Non-pigmented ciliary epithelial cell (primary cell): Measurements from ENCODE around the gene CCL27.

Source experiments
- DNase-seq: peaks from one replicate; pipeline ENCODE4 v3.0.0-alpha.2; 2010; ENCODE audit warnings: low read depth

The CCL27 gene

DNA sequence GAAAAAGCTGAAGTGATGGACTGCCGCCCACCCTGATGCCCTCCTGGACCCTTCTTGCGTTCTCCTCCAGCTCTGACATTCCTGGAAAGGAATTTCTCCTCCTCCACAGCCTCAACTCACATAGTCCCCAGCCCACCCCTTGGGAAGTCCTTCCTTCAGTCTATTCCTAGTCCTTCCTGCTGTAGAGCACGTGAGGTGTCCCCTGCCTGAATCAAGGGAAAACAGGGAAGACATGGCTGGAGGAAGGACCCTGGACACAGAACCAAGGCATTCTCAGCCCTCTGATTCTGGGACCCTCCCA is 37.3 kb downstream of the CCL27 start:
- DNase-seq, result no peak

DNA sequence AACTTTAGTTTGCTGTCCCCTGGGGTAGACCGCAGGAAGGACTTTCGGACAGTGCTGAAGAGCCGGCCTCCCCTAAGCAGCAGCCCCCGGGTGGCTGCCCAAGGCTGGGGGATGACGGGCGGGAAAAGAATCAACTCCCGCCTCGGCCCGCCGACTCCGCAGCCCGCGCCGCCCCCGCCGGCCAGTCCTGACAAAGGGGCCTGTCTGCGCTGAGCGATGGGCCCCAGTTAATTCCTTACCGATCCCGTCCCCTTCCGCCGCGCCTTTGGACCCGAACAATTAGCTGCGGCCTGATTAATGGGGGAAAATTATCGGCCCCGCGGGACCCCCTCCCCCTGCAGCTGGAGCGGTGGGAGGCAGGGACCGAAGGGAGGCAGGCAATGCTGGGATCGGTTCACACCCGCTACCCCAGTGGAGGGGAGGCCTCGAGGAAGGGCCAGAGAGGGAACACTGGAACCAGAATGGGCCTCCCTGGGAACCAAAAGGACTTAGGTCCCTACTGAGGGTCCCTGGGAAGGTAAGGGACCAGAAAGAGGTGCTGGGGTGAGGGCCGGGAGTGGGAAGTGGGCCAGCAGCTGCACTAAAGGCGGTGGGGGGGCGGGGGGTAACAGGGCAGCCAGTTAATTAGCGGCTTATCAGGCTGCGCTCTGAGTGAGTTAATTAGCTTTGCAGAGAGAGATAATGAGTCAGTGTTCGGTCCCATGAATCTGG is 37.8 kb downstream of the CCL27 start:
- DNase-seq, result no peak

DNA sequence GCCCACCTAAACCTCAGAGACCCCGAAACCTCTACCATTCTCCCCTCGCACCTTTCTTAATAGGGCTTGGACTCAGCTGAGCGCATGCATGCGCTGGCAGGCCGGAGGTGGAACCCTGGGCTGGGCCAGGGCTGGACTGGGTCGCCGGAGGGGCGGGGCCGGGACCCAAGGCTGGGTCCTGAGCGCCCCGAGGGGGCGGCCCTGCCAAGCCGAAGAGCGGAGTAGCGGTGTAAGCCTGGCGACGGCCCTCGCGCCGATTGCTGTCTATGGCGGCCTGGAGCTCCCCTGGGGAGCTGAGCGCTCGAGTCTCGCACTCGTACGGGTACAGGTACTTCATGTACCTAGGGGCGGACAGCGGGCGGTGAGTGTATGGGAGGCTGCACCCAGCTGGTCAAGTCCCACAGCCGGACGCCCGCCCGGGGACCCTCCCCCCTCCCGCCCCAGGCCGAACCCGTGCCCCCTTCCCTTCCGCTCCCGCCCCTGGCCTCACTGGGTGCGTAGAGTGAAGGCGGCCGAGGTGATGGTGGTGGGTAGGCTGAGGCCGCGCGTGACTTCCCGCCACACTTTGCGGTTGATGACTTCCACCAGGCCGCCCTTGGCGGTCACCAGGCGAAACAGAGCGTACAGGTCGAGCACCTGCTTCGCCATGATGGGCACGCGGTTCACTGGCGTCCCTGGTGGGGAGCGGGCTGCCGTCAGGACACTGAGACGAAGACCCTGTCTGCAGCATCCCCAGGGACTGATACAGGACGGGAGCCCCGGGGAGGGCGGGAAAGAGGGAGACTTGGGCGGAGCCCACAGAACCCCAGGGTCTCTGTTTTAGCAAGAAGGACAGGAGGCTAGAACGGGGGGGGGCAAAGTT is 38.9 kb downstream of the CCL27 start:
- DNase-seq, result no peak

DNA sequence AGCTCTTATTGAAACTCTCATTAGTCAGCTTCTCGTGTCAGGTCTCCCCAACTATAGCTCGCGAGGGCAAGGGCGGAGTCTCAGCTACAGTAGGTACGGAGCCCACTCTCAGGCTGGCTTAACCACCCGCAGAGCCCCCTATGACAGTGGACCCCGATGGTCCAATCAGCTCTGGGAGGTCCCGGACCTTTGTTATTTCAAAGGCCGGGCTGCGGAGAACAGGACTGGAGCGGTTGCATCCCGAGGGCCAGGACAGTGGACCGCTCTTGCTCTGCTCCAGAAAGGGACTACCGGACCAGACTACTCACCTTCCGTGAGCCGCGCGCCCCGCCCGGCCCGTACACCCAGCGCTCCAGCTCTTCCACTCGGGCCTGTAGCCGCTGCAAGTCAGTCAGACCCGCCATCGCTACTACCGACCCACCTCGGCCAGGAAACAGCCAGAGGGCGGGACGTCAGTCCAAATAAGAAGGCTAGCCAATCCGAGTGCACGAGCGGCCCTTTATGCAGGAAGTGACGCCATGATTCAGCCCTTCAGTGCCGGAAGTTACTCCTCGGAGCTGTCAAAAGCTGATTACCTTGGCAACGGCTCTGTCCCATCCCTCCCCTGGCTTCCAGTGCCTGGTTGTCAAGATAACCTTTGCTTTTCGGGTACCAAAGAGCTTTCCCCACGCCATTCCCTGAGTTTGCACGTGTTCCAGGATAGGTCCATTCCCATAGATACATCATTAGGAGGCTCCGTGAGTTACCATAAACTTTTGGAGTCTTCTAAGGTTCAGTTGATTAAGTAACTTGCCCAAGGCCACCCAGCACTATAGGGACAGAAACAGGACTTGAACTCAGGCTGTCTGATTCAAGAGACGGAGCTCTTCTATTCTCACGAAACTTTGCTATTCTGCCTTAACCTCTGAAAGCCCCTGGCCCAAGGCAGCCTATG is 42.1 kb downstream of the CCL27 start, which contains the start of gene DCTN3:
TSS of gene DCTN3 (minus strand) at position 435 of the 934 bp plus-strand sequence. CDS start at position 404, 31 bp downstream.
- DNase-seq, result peak; percentile 80

DNA sequence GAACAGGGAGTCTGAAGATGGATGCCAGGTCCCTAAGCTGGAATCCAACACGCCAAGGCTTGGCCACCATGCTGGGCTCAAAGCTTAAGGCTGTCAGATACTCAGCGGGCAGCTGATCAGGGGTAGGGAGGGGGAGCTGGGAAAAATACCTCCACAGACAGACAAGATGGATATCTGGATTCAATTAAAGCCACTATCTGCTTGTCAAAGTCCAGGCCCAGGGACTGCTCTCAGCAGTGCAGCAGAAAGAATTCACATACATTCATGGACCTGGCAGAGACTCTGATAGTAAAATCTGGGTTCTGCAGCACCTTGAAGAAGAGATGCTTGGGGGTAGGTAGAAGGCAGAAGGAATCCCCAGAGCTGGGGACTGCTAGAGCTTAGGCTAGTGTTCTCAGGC is 47.3 kb downstream of the CCL27 start:
- DNase-seq, result no peak

DNA sequence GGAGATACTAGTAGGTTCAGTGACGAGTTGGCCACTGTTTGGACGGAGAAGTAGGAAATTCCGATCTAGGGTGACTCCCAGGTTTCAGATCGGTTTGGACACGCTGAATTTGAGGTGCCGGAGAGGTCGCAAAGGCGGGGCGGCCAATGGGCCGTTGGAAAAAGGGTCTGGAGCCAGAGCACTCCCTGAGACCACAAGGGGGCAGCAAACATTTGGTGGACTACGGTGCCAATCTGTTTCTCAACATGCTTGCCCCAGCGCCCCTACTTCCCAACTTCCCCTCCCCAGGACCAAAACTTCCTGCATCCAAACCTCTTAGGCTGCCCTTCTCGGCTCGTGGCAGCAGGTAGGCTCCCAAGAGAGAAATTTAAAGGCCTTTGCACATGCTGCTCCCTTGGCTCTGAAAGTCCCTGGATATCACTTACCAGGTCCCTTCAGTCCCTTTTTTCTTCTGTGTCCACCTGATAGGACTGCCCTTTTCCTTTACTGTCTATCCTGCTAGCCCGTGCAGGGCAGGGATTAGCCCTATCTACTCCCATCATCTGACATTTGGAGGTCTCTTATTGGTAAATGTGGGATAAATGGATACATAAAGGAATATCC is 49.6 kb downstream of the CCL27 start:
- peak; percentile 24 for DNase-seq
